ENCODE measurements around the gene CLDN12.

CLDN12 gene

DNA sequence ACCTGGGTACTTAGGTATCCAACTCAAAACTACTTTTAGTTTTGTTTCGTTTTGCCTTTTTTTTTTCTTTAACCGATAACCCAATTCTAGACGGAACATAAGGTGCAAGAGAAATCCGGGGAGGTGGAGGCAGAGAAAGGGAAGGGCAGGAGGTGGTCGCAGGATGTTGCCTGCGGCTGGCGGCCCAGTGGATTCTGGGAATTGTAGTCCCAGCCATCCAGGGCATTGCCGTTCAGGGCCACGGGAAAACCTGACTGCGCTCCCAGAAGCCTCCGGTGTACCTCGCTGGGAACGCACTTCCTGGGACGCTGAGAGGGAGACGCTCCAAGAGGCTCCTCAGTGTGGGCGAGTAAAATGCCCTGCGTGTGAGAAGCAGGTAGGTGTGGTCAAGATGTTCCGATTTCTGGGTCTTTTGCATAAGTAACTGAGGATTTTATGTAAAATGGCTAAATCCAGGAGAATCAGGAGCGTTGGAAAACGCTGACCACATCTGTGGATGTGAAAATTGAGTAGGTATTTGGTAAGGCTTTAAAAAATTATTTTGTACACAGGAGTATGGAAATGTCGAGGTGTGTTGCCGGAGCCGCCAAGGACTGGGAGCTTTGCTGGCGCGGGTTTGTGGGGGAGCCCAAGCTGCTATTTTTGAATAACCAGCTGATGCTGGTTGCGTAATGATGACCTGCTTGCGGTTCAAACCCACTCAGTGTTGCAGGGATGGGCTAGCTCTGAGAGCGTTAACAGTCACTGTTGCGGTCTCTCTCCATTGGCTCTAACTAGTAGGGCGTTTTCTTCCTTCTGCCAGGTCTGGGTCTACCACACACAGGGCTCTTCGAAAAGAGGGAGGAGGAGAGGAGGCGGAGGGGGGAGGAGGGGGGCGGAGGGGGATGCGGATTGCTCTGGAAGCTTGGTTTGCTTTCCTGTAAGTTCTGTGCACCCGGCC, at the start of gene CLDN12:
TSS of gene CLDN12 (plus strand) at position 288 of the 940 bp plus-strand sequence. CDS start 9,216 bp downstream, outside the sequence.
- H3K4me3 ChIP-seq (ENCODE audit: low read depth, low read length) = peak within 1 kb of the TSS; percentile 91

DNA sequence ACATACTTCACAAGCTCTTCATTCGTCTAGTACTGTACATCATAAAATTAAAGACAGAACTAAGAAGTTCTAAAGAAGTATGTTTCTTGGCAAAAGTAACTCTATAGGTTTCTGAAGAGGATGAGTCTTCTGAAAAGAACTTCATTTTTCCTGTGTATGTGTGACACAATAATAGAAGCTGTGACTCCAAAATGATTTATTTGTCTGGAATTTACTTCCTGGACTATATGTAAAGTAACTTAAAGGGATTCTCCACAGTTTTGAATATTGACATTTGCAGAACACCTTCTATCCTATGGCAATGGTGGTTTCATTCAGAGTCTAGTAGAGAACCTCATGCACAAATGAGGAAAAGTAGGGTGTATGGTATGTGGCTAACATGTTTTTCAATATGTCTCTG, 19.8 kb upstream of the CLDN12 start:
- no peak overlapping the region for H3K4me3 ChIP-seq (ENCODE audit: low read depth, low read length)

DNA sequence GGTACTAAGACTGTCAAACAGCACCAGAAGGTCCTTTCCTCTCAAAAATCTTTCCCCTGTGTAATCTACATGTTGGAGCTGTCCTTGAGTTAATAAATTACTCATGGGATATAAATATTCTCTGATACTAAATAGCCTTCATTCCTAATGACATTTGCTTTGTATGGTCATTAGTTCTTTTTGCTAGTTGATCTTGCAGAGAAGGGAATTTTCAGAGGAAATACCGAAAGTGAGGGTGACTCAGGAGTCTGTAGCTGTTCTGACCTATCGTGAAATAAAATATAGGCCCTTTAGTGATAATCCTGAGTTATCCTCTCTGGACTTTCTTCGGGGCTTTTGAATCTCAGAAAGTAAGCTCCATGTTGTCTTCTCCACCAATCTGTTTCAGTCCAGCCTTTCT, 19.4 kb upstream of the CLDN12 start:
- no peak overlapping the region for H3K4me3 ChIP-seq (ENCODE audit: low read depth, low read length)

DNA sequence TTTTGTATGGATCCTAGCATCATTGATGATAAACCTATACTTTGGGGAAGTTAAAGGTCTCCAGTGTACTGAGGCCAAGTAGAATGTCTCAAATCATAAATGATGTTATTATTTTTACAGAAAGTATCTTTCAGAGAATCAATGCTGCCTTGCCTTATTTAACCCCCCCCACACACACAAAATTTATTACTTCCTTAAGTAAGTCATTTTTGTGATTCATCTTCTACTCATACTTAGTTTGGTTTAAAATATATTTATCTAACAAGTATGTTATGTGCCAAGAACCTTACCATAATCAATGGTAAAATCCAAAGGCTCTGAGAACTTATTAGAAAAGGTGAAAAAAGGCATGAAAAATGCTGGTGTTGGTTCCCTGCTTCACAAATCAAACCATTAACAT, 18.8 kb upstream of the CLDN12 start:
- H3K4me3 ChIP-seq (ENCODE audit: low read depth, low read length) = no peak overlapping the region

DNA sequence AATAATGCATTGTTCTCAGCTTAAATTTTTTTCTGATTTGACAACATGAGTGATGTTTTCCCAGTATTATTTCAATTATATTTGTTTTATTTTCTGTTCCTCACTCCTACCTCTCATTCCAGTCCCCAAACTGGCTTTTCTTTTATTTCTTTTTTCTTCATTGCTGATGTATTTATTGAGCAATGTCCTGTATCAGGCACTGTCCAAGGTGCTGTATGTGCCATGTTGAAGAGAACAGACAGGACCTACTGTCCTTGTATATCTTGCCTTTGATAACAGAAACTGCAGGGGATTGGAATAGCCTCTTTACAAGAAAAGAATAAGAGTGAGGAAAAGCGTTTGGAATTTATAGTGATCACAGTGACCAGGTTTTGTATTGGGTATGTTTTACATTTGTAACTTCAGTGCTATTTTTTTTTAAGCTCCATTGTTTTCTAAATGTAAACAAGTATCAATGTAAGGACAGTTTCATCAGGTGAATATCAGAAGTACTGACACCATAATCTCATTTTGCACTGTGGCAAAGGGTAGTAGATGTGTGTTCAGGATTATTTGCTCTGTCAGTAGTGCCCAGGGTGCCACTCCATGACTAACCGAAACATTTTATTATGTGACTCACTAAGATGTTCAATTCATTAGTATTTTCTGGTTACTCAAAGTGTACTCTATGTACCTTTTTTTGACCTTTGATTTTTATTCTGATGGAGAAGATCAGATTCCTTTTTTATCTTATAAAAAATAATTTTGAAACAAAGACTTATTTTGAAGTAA, 15.6 kb upstream of the CLDN12 start:
- no peak overlapping the region for H3K4me3 ChIP-seq (ENCODE audit: low read depth, low read length)

DNA sequence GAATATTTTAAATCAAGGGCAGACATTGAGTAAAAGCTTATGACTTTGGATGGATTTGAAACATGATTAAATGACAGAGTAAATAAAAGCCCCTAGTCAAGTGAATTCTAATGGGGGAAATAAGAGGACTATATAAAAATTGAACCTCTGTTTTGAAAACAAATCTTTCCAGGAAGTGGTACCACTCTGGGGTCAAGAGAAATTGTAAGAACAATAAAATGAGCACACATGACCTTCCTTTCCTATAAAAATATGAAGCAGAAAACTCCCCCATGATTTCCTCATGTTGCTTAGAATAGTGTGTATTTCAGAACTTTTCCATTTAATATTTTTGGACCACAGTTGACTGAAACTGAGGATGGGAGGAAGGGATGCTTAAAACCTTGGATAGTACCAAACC, 12.3 kb upstream of the CLDN12 start:
- H3K4me3 ChIP-seq (ENCODE audit: low read depth, low read length) = no peak overlapping the region

DNA sequence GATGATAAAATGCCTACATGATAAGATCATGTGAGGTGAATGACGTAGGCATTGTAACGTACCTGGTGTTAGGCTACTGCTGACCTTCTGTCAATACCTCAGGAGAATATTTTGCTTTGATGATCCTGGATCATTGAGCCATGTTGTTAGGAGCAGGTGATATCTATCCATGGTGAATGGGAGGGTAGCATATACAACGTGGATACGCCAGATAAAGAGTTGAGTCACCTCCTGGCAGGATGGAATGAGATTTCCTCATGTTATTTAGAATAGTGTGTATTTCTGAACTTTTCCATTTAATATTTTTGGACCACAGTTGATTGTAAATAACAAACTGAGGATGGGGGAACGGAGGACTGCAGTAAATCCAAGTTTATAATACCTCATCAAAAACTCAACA, 11.8 kb upstream of the CLDN12 start:
- H3K4me3 ChIP-seq (ENCODE audit: low read depth, low read length) = no peak overlapping the region

DNA sequence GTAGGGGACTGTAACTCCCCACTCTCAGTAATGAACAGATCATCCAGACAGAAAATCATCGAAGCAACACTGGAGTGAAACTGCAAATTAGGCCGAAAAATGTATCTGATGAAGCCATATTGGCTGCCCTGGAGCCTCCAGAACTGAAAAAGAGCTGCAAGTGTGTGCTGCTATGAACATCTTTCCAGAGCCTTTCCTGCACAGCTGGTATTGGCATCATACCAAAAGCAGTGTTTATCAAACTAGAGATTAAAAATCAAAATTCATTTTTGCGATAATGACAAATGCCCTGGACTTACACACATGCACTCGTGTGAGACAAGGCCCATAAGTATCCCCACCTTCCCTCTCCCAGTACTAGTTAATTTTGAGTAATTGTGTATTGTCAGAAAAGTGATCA, 6.8 kb upstream of the CLDN12 start:
- H3K4me3 ChIP-seq (ENCODE audit: low read depth, low read length) = no peak overlapping the region

DNA sequence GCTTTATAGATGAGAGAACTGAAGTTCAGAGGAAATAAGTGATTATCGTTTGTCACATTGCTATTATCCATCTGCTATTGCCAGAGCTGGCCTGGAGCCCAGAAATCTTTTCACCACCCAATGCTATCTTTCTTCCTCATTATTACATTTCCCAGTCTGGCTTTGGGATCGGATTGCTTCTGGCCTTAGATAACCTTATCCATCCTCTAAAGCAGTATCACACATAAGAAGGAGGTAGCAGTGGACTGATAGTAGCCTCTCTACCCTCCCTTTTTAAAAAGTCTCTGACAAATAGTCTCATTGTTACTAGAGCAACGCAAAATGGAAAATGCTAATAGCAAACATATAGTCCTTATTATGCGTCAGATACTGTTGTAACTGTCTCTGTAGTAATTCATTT, 1.3 kb upstream of the CLDN12 start:
- H3K4me3 ChIP-seq (ENCODE audit: low read depth, low read length) = no peak overlapping the region

DNA sequence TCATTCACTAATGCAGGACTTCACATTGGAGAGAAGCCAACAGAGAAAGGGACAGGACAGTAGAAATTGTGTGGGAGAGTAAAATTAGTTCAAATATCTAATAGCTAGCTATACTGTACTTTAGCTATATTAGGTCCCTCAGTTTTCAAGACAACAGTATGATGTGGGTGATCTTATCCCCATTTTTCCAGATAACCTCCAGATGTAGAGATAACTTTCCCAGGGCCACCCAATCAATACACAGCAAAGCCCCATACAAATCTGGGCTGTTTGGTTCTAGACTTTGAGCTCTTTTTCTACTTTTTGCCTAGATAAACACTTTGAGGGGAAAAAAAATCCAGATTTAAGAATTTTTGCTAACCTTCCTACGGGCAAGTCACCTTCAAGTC, 482 bp upstream of the CLDN12 start:
- peak overlapping the region; percentile 91 for H3K4me3 ChIP-seq (ENCODE audit: low read depth, low read length)

DNA sequence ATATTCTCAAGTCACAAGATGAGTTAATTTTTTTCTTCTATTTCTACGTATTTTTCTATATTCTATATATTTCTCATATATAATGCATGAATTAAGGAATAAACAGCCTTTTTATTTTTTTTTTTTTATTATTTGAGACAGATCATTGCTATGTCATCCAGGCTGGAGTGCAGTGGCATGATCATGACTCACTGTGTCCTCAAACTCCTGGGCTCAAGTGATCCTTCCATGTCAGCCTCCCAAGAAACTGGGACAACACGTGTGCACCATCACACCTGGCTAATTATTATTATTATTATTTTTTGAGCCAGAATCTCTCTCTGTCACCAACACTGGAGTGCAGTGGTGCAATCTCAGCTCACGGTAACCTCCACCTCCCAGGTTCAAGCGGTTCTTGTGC, 1.5 kb downstream of the CLDN12 start:
- no peak overlapping the region for H3K4me3 ChIP-seq (ENCODE audit: low read depth, low read length)

DNA sequence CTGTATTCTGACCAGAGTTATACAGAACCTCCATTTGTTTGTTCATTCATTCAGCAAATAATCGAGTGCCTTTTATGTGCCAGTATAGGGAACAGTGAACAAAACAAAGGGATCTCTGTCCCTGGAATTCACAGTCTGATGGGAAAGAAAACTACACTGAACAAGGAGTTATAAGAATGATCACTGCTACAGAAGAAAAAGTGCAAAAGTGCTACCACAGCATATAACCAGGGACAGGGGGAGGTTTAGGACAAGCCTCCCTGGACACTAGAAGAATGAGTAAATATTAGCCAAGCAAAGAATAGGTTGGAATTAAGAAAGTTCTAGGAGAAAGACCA, 4.2 kb downstream of the CLDN12 start:
- H3K4me3 ChIP-seq (ENCODE audit: low read depth, low read length) = no peak overlapping the region

DNA sequence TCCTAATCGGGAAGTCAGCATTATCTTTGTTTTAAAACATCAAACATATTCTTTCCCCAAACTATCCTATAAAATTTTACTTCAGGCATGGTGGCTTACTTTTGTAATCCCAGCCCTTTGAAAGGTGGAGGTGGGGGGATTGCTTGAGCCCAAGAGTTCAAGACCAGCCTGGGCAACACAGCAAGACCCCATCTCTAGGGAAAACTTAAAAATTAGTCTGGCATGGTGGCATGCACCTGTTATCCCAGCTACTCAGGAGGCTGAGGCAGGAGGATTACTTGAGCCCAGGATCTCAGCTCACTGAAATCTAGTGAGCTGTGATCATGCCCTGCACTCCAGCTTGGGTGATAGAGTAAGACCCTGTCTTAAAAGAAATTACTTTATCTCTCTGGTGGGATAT, 4.9 kb downstream of the CLDN12 start:
- H3K4me3 ChIP-seq (ENCODE audit: low read depth, low read length) = no peak overlapping the region

DNA sequence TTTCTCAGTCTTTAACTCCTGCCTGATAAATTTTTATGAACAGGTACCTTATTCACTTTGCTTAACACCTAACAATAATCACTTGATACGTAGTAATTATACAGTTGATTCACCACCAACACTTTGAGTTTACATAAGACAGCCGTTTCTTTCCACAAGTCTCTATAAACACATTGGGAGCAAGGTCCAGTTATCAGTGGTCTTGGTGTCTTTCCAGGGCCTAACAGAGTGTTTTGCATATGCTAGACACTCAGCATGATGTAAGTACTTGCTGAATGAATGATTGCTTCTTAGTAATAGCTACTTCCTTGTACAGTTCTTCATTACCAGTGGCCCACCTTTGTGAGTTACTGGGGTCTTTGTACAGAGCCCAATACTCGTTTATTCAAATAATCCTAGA, 6.4 kb downstream of the CLDN12 start:
- no peak overlapping the region for H3K4me3 ChIP-seq (ENCODE audit: low read depth, low read length)

DNA sequence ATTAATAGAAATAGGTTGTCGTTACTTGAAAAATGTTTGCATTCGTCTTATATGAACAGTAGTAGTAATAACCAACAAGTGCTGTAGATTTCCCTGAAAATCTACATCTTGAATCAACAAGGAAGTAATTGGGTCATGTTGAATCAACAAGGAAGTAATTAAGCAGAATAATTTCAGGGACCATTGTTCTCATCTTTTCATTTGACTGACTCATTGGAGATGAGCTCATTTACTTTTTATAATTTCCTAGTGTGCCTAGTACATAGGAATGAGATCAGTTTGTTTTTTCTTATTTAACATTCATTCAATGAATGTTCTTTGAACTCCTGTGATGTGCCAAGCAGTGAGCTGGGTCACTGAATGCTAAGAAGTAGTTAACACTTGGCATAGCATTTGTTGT, 8.2 kb downstream of the CLDN12 start:
- no peak overlapping the region for H3K4me3 ChIP-seq (ENCODE audit: low read depth, low read length)

DNA sequence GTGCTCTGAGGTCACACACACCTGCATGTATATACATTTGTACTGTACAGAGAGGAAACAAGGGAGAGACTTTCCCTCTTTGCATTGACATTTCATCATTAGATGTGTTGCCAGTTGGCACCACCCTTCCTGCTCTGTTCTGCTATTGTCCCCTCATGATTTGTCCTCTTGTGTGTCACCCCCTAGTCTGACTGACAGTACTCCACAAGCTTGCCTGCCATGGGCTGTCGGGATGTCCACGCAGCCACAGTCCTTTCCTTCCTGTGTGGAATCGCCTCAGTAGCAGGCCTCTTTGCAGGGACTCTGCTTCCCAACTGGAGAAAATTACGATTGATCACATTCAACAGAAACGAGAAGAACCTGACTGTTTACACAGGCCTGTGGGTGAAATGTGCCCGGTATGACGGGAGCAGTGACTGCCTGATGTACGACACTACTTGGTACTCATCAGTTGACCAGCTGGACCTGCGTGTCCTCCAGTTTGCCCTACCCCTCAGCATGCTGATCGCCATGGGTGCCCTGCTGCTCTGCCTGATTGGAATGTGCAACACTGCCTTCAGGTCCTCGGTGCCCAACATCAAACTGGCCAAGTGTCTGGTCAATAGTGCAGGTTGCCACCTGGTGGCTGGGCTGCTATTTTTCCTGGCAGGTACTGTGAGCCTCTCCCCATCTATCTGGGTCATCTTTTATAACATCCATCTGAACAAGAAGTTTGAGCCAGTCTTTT, 9.4 kb downstream of the CLDN12 start:
- no peak overlapping the region for H3K4me3 ChIP-seq (ENCODE audit: low read depth, low read length)

DNA sequence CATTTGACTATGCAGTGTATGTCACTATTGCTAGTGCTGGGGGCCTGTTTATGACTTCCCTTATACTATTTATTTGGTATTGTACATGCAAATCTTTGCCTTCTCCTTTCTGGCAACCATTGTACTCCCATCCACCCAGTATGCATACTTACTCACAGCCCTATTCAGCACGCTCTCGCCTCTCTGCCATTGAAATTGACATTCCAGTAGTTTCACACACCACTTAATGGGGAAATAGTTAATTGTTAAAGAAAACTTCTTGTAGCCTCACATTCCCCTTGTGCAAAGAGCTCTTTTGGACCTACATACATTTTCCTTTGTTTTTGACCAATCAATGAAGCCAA, 9.9 kb downstream of the CLDN12 start:
- H3K4me3 ChIP-seq (ENCODE audit: low read depth, low read length) = no peak overlapping the region

DNA sequence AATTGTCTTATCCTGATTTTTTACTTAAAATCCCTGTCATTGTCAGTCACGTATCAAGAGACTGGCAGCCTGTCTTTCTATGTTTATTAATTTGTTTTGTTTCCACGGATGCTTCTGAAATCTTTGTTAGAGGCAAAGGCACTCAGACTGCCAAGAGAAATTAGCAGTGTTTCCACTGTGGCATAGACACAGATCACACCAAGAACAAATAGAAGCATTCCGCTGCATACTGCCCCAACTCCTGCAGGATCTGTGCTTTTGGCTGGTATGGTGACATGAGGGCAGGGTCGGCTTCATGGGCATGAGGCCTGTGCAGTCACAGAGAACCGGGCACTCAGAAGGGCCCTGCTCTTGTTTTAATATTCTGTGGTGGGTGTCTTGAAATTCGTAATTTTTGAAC, 18.4 kb downstream of the CLDN12 start:
- no peak overlapping the region for H3K4me3 ChIP-seq (ENCODE audit: low read depth, low read length)

DNA sequence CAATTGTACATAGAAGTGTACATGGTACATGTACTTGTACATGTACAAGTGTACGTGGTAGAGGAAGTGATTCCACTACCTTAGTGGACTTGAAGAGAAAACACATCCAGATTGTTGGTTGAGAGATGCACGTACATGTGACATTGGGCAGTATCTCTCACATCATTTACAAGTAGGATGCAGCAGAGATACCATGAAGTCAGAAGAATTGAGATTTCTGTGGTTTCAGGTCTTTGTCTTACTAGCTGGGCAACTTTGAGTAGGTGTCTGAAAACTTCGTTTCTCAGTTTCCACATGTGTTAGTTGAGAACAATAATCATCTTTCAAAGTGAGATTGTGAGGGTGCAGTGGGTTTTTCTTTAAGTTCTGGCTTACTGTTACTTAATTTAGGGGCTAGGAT, 21.5 kb downstream of the CLDN12 start:
- no peak overlapping the region for H3K4me3 ChIP-seq (ENCODE audit: low read depth, low read length)

DNA sequence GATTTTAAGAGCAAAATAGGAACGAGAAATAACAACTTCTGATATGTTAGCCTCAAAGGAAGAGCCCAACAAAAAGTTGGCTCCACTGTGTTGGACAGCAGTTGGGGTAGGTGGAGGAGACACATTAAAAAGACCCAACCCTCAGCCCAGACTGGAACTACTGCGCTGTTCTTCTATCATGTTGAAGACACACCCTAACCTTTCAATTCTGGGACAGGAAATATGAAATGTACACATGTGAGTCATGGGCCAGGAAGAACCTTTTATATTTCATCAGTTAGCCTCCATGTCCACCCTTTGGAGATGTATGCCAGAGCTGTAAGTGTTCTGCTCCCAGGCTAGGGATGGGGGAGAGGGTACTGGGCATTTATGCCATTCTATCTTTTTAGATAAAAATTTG, 22.1 kb downstream of the CLDN12 start:
- H3K4me3 ChIP-seq (ENCODE audit: low read depth, low read length) = no peak overlapping the region

DNA sequence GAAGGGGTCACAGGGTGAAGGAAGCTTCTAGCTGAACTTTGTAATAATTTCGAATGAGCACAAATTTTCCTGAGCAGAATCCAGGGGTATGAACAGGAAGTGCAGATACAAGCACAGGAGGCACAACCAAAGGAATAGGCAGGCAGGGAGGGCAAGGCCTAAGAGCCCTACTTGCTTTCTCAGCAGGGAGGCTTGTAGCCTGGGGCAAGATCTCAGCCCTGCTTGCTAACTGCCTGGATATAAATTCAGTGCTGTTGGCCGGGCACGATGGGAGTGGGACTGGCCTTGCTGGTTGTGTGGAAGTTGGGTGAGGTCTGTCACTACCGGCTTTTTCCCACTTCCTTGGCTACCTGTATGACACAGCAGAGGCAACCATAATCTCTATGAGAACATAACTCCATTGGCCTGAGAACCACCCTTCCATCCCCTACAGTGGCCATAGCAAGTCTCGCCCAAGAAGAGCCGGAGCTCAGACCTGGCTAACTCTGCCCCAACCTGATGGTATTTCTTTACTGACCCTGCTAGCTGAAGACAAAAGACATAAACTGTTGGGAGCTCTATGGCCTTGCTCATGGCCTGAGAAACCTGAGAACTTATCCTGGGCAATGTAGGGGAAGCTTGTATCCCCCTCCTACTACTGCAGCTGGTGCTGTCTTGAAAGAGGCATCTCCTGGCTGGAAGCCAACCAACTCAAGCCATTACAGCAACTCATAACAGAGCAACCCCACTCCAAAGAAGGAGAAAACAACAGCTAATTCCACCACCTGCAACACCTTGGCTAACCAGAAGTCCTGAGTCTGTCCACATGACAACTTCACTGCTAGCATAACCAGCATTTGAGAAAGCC, 27.6 kb downstream of the CLDN12 start:
- H3K4me3 ChIP-seq (ENCODE audit: low read depth, low read length) = no peak overlapping the region

Data from iPS-11a (cell line).